HG03097 (cell line): ENCODE data around the gene AHCYL1.

ENCODE experiments used
- ATAC-seq: cut with Tn5 transposase; IDR thresholded peaks from one replicate; pipeline ENCODE4 v1.9.1; 2021; ENCODE audit not compliant: unreplicated experiment, low FRiP score

AHCYL1 gene

DNA sequence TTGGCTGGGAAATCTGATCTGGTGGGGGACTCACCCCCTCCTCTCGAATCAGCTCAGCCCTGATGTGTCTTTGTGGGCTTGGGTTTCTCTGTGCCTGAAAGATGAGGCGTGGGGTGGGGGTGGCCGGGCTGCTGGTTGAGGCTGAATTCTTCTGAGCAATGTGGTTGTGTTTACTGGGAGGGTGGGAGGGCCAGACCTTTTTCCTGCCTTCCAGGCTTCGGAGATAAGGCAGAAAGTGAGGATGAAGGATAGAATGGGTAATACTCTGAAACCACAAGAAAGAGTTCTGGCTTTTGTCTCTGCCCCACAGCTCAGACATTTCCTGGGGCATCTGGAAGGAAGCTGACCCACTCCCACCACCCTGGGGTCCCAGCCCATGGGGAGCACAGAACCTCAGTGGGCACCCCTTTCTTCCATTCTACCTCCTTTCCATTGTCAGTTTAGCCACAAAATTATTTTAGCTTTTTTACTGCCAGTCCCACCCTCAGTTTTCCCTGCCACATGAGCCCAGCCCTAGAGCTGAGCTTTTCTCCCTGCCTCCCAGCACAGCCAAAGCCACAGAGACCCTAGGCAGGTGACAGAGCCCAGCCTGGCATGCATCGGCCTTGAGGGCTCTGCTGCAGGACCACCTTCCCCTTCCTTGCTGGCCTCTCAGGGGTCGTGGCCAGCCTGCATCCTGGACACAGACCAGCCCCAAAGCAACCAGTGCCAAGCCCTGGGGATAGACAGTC is 74.7 kb downstream of the AHCYL1 start:
- no peak for ATAC-seq

- ATAC-seq, result no peak
Observed at GRCh38 chr1:110060034-110060661, 75.6 kb downstream of the AHCYL1 start.

DNA sequence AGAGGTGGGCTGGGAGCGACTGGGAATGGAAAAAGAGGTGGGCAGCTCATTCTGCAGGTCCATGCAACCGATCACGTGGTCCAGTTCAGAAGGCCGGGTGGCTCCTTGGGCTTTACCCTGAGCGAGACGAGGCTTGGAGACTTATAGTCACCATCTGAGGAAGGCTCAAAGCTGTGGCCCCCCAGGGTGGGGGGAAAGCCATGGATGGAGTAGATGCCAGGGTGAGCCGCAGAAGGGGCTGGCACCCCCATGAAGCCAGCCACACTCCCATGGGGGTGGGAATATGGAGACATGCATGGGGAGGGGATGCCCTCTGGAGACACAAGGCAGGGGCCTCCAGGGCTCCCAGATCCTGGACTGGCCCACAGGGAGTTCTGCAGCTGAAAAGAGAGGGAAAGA is 76.1 kb downstream of the AHCYL1 start:
- no peak for ATAC-seq

GRCh38 chr1:110061341-110061740 is 76.8 kb downstream of the AHCYL1 start:
- ATAC-seq, result no peak

DNA sequence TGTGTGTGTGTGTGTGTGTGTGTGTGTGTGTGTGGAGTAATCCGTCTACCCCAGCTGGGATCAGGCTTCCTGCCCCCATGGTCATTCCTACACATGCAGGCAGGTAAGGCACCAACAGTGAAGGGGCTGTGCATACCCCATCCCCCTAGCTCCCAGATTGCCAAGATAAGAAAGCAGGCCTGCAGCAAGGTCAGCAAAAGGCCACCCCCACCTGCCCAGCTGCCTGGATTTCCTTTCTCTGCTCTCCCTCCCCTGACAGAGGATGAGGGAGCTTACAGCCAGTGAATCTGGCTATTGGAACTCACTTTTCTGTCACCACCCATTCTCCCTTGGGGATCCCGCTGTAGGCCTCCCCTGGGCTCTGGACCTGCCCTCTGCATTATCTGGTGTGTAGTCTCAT is 78.0 kb downstream of the AHCYL1 start:
- ATAC-seq, result no peak

GRCh38 chr1:110063781-110064180 is 79.2 kb downstream of the AHCYL1 start:
- no peak for ATAC-seq

GRCh38 chr1:110064576-110065337 is 80.2 kb downstream of the AHCYL1 start:
- no peak for ATAC-seq

GRCh38 chr1:110065841-110066240 is 81.3 kb downstream of the AHCYL1 start:
- no peak for ATAC-seq

DNA sequence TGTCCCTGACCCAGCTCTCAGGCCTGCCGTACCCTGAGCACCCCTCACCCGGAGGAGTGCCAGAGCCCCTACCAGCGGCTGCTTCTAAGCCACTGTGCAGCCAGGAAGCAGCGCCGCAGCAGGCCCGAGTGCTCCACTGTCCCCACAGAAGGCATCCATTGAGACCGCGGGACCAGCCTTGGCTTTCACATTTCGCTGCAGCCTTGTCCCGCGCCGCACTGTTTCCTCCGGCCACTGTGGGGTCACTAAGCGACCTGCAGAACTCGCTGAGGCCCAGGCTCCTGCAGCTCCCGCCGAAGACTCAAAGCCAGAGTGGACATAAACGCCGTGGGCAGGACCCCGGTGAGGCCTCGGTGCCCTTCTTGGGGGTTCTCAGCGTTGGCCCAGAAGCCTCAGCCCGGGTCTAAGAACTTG is 82.9 kb downstream of the AHCYL1 start:
- no peak for ATAC-seq

DNA sequence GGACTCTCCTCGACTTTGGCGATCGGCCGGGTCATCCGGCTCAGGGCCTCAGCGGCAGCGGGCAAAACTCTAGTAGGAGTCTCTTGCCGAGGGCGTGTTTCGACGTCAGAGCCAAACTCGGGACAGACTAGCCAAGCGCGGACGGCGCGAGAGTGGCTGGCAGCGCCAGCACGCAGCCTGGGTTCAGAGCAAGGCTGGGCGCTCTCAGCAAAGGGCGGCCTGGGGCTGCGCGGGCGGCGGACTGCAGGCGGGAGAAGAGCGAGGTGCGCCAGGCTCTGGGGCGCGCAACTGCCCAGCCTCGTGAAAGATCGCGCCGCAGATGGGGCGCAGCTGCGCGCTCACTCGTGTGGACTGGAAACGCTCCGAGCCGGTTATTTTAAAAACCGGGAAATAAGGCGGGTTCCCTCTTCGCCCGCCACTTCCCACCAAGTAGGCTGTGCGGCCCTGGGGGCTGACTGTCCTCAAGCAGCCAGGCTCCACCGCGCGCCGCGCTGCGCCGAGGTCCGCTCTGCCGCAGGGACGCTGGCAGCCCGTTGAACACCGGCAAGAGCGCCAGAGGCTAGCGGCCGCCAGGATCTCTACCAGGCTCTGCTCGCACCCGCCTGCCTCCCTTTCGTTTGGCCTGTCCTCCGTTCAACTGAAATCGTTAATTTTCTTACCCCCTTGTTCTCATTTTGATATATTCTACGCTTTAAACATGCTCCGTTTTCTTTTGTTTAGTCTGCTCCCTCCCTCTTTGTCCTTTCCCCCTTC is 83.5 kb downstream of the AHCYL1 start:
- ATAC-seq, result no peak

DNA sequence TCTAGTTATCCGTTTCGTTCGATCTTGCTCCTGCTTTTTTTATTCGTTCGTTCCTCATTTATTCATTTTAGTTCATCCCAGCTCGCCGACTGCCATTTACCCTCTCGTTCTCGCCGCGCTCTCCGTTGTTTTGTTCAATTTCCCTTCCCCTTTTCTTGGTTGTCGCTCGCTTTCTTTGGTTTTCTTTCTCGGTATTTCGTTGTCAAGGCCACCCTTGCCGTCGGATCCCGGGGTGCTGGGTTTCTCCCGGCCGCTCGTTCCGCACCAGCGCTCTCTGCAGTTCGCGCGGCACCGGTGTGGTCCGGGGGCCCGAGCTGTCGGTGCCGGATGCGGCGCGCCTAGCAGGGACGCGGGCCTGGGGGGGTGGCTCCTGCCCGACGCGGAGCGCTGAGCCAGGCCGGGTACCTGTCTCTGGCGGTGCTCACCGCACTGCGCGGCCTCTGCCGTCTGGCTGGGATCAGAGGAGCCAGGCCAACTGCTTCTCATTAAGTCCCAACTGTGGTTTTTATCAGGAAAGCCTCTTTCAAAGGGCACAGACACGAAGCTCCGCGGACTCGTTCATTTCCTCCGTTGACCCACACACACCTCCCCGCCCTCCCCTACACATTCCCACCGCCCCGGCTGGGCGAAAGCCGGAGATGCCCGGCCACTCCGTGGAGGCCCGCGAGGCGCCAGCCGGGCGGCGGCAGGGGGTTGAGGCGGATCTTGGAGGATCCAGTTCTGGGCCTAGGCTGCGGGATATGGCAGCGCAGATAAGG is 84.3 kb downstream of the AHCYL1 start:
- no peak for ATAC-seq

DNA sequence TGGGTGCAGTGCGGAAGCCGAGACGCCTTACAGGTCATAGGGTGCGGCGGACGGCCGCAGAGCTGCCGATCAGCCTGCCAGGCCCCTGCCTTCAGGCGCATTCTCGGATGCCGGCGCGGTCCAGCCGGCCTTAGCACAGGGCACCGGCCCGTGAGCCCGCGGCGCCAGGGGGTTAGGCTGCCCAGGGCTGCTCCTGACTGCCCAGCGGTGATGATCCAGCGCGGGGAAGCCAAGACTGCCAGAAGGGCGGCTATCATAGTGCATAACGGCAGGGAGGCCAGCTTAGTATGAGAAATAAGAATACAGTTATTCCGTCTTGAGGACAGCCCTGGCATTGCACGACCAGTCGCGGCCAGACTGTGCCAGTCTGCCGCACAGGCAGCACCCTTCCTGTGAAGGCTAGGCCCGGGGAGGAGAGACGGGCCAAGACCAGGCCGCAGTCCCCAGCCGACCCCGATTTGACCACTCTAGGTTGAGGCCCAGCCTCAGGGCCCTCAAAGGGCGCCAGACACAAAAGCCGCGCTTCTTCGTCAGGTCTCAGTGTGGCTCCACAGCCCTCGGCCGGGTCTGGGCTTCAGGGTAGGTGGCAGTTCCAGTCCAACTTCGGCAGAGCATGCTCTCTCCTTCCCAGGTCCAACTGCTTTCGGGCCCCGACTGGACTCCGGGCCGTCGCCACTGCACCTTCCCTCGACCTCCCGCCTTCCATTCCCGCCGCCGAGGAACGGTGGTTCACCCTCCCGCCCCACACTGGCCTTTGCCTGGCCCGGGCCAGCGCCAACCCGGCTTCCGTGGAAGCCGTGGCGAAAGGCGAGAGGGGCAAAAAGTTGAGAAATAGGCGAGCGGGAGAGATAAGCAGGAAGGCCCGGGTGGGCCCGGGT is 85.1 kb downstream of the AHCYL1 start:
- ATAC-seq, result no peak

- no peak for ATAC-seq
Observed at GRCh38 chr1:110070282-110070669, 85.7 kb downstream of the AHCYL1 start.

DNA sequence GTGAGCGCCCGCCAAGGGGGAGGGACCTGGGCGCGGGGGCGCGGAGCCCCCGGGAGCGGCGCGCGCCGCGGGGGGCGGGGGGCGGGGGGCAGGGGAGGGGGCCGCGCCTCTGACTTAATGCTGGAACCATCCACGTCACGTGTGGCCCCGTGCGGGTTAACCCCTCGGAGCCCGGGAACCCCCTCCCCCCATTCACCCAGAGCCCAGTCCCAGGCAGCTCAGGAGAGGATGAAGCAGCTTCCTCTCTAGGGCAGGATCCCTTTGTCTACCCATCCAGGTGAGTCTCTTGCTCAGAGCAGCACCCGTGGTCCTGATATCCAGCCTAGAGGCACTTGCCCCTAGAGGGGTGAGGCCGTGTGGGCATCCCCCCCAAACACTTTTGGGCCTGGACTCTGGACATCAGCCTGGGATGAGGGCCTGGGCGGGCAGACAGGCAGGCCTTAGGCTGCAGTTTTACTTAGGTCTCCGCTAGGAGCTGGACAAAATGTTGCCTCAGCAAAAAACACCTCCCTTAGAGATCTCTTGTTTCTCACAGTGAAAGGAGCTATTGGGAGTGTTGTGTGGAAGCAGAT is 86.2 kb downstream of the AHCYL1 start, which contains the start of gene ALX3:
Gene ALX3 (minus strand): TSS at position 2 of the 572 bp plus-strand sequence. CDS start 60 bp downstream, outside the sequence.
- ATAC-seq, result no peak
